ENCODE results near the gene EXOSC5.

GRCh38 chr19:41371541-41371940 is 25.6 kb downstream of the EXOSC5 start:
- TF ChIP-seq, protein P1, sequence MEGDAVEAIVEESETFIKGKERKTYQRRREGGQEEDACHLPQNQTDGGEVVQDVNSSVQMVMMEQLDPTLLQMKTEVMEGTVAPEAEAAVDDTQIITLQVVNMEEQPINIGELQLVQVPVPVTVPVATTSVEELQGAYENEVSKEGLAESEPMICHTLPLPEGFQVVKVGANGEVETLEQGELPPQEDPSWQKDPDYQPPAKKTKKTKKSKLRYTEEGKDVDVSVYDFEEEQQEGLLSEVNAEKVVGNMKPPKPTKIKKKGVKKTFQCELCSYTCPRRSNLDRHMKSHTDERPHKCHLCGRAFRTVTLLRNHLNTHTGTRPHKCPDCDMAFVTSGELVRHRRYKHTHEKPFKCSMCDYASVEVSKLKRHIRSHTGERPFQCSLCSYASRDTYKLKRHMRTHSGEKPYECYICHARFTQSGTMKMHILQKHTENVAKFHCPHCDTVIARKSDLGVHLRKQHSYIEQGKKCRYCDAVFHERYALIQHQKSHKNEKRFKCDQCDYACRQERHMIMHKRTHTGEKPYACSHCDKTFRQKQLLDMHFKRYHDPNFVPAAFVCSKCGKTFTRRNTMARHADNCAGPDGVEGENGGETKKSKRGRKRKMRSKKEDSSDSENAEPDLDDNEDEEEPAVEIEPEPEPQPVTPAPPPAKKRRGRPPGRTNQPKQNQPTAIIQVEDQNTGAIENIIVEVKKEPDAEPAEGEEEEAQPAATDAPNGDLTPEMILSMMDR (IDR thresholded peaks at IDR 0.05): no peak
- no peak for TF ChIP-seq POLR2A (IDR thresholded peaks at IDR 0.05)
